GM12875 (cell line): ENCODE results near the gene TRIM65.

Experiments used
- H3K4me3 ChIP-seq: one replicate; pipeline ENCODE4 v1.5.1; 2011; ENCODE audit warnings: low read depth, low read length, control low read depth
- CTCF ChIP-seq: IDR thresholded peaks from 2 replicates; pipeline ENCODE4 v1.5.1; 2011; ENCODE audit warnings: low read depth, mild to moderate bottlenecking, control low read depth, inconsistent platforms, low read length, moderate library complexity, borderline replicate concordance; ENCODE audit not compliant: insufficient read depth

Gene TRIM65

GRCh38 chr17:75896415-75897159 is at the start of gene TRIM65:
TSS of gene TRIM65 (minus strand) at chr17:75896951. CDS start at chr17:75896937, 14 bp downstream.
- peak within 1 kb of the TSS; percentile 91 for H3K4me3 ChIP-seq
- peak; percentile 49 for TF ChIP-seq CTCF

- H3K4me3 ChIP-seq, result no peak overlapping the region
- TF ChIP-seq CTCF, result no peak
Observed at GRCh38 chr17:75945211-75945610, 48.5 kb upstream of the TRIM65 start.

- no peak overlapping the region for H3K4me3 ChIP-seq
- no peak for TF ChIP-seq CTCF
Observed at GRCh38 chr17:75943491-75943890, 46.7 kb upstream of the TRIM65 start.

- H3K4me3 ChIP-seq, result no peak overlapping the region
- no peak for TF ChIP-seq CTCF
Observed at GRCh38 chr17:75942473-75942872, 45.7 kb upstream of the TRIM65 start.

GRCh38 chr17:75941442-75941819 is 44.7 kb upstream of the TRIM65 start:
- no peak for TF ChIP-seq CTCF

GRCh38 chr17:75940727-75941441 is 44.1 kb upstream of the TRIM65 start, which contains the start of gene FBF1:
TSS of gene FBF1 (minus strand) at chr17:75941042. CDS start at chr17:75938149, 2,893 bp downstream.
- no peak for TF ChIP-seq CTCF
- H3K4me3 ChIP-seq, result peak within 1 kb of the TSS; percentile 74

More at GRCh38 chr17:75941442-75941819, 44.7 kb upstream of the TRIM65 start:
- peak overlapping the region; percentile 74 for H3K4me3 ChIP-seq
